ENCODE data around the gene LRBA. TPM values are rescaled to one million over a fixed set of nuclear protein-coding genes. Genes with fewer than 3 reads are reported as not detected.

Gene LRBA
- total RNA-seq, 4 donors from 2014 or later = 28.0 to 51.5 (median 30.9) TPM

DNA sequence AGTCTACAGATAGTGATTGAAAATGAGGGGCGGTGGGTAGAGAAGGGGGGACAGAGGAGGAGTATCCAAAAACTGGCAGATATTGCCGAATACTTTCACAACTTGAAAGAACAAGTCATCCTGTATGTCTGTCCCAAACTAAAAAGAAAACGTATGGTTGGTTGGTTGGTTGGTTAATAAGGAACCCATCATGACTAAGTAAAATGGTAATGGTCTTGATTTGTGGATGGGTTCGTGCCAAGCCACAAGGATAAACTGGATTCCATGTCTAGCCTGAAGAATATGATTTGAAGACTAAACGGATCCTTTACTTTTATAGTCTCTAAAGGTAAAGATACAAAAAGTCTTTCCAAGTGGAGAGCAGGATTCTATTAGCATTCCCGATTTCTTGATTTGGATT lies 728.4 kb downstream of the LRBA start:
- TF ChIP-seq, protein P1, sequence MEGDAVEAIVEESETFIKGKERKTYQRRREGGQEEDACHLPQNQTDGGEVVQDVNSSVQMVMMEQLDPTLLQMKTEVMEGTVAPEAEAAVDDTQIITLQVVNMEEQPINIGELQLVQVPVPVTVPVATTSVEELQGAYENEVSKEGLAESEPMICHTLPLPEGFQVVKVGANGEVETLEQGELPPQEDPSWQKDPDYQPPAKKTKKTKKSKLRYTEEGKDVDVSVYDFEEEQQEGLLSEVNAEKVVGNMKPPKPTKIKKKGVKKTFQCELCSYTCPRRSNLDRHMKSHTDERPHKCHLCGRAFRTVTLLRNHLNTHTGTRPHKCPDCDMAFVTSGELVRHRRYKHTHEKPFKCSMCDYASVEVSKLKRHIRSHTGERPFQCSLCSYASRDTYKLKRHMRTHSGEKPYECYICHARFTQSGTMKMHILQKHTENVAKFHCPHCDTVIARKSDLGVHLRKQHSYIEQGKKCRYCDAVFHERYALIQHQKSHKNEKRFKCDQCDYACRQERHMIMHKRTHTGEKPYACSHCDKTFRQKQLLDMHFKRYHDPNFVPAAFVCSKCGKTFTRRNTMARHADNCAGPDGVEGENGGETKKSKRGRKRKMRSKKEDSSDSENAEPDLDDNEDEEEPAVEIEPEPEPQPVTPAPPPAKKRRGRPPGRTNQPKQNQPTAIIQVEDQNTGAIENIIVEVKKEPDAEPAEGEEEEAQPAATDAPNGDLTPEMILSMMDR (IDR thresholded peaks at IDR 0.05) = no peak
- DNase-seq (ENCODE audit: low spot score) = no peak
- ATAC-seq (ENCODE audit: low FRiP score) = no peak

DNA sequence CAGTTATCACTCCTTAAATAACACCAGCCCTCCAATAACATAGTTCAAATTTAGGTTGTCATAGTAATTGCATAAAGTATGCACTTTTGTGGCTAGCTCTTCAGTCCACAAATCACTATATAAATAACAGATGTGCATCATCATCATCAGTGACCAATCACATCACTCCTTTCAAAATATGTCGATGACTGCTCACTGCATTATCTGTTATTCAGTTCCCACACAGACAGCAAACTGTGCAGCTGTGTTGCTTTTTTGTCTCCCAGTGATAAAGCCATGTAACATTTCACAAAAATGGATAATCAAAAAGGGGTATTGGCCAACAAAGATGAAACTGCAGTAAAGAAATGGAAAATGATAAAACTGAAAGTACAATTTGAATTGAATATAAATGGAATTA lies 731.4 kb downstream of the LRBA start:
- ATAC-seq (ENCODE audit: low FRiP score) (no peak), DNase-seq (ENCODE audit: low spot score) (no peak)
- TF ChIP-seq, protein P1 (IDR thresholded peaks at IDR 0.05) = no peak

DNA sequence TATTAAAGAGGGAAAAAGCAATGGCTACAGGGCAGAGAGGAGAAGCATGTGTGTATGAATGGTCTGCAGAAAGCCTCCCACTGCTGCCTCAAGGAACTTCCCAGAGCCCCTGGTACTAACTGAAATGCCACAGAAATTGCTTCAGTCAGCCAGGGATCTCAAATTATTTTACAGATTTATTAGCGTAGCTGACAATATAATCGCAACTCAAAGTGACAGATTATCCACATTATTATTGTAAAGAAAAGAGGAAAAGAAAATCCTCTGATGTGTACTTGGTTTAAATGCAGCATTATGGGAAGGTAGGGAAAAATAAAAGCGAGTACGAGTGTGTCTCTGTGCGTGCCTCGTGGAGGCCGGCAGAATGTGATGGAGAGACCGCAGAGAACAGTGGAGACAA lies 734.1 kb downstream of the LRBA start:
- ATAC-seq (ENCODE audit: low FRiP score) = no peak
- TF ChIP-seq, protein P1 (IDR thresholded peaks at IDR 0.05) = no peak
- no peak for DNase-seq (ENCODE audit: low spot score)

DNA sequence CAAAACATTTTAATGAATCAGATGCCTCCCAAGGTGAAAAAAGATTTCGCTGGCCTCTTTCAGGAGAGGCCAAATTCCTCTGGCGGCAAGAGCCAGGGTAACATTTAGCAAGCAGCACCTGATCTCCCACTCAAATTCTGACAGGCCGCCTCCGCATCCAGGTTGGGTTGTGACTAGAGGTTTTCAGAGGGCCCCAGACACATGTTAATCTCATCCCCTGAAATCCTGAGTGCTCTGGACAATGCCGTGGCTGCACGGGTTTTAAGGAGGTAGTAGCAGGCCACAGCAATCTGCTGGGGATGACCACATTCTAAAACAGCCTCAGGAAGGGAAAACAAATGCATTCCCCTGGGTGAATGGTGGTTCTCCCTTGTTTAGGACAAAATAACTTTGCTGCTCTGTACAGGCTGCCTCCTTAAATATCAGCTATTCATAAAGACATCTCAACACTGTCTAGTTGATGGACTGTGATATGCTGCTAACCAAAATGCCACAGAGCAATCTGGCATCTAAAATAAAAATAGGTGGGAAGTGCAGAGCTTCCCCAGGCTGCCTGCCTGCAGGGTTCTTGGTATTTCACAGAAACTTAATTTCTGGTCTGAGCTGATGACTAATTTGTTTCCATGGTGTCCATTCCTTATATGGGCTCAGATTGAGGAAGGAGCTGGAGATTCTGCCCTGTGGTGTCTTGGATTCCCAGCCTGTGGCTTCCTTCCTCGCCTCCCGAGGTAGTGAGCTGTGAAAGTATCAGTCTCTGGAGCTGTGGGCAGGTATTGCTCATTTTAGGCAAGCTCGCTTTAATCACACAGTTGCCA lies 734.8 kb downstream of the LRBA start:
- DNase-seq (ENCODE audit: low spot score) (no peak), ATAC-seq (ENCODE audit: low FRiP score) (peak; percentile 83)
- TF ChIP-seq, protein P1 (IDR thresholded peaks at IDR 0.05) = no peak

DNA sequence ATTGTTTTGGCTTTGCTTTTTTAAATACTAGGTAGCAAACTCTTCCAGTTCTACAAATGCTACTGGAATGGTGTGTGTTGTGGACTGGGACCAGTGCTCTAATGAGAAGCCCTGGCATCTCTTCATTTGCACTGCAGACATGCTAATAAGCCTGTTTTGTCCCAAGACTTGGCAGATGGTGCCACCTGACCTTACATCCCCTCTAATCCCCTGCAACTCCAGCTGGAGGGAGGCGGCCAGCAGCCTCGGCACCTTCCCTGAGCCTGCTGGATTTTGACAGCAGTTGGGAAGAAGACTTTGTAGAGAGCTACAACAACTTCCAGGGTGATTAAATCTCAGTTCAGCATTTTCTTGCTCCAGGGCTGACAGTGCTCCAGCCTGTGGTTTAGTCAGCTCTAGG lies 736.9 kb downstream of the LRBA start:
- TF ChIP-seq, protein P1 (IDR thresholded peaks at IDR 0.05) = no peak
- ATAC-seq (ENCODE audit: low FRiP score) = no peak
- DNase-seq (ENCODE audit: low spot score) = no peak

DNA sequence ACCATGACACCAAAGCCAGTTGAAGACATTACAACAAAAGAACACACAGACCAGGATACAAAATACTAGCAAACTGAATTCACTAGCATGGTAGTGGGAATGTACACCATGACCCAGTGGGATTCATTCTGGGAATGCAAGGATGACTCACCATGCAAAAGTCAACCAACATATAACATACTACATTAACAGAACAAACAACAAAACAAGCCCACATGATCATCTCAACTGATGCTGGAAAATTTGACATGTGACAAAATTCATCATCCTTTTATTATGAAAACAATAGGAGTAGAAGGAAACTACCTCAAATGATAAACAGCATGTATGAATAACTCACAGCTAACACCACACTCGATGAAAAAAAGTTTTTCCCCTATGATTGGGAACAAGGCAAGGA lies 746.6 kb downstream of the LRBA start:
- DNase-seq (ENCODE audit: low spot score) (no peak), ATAC-seq (ENCODE audit: low FRiP score) (no peak)

More for the DNA sequence above, 746.6 kb downstream of the LRBA start:
- TF ChIP-seq, protein P1 (IDR thresholded peaks at IDR 0.05) = no peak
